Astrocyte (in vitro differentiated cells and primary cell): ENCODE data around the gene PAM. TPM values are rescaled to one million over a fixed set of nuclear protein-coding genes. Genes with fewer than 3 reads are reported as not detected.

Experiments
- DNase-seq: peaks from one replicate; pipeline ENCODE4 v3.0.0-alpha.2; 2010; ENCODE audit warnings: low read depth
- FAIRE-seq: peaks from 2 replicates; lab custom pipeline; 2011; peaks lifted over from hg19 to GRCh38; lab: Jason Lieb, UNC
- H2AFZ ChIP-seq: 2 replicates; pipeline ENCODE4 v1.6.0; 2012; ENCODE audit warnings: low read depth, low read length, inconsistent platforms
- H3K27ac ChIP-seq: 2 replicates; pipeline ENCODE4 v1.5.1; 2011; ENCODE audit warnings: low read depth, low read length, inconsistent platforms
- H3K27me3 ChIP-seq: 2 replicates; pipeline ENCODE4 v1.6.0; 2011; ENCODE audit warnings: low read length, inconsistent platforms; ENCODE audit not compliant: insufficient read depth
- H3K36me3 ChIP-seq: 2 replicates; pipeline ENCODE4 v1.5.1; 2011; ENCODE audit warnings: low read length, inconsistent platforms; ENCODE audit not compliant: insufficient read depth
- H3K4me1 ChIP-seq: 2 replicates; pipeline ENCODE4 v1.5.1; 2011; ENCODE audit warnings: low read length, inconsistent platforms; ENCODE audit not compliant: insufficient read depth
- H3K4me2 ChIP-seq: 2 replicates; pipeline ENCODE4 v1.6.0; 2012; ENCODE audit warnings: low read length, inconsistent platforms
- H3K4me3 ChIP-seq: 2 replicates; pipeline ENCODE4 v1.5.1; 2011; ENCODE audit warnings: low read depth, mild to moderate bottlenecking, low read length, inconsistent platforms; ENCODE audit not compliant: insufficient read depth
- H3K79me2 ChIP-seq: 2 replicates; pipeline ENCODE4 v1.6.0; 2012; ENCODE audit warnings: mild to moderate bottlenecking, low read length, inconsistent platforms; ENCODE audit not compliant: insufficient read depth
- H3K9ac ChIP-seq: 2 replicates; pipeline ENCODE4 v1.6.0; 2012; ENCODE audit warnings: mild to moderate bottlenecking, low read length, inconsistent platforms
- H3K9me3 ChIP-seq: 2 replicates; pipeline ENCODE4 v1.5.1; 2012; ENCODE audit warnings: low read depth, mild to moderate bottlenecking, low read length, inconsistent platforms; ENCODE audit not compliant: insufficient read depth
- H4K20me1 ChIP-seq: 2 replicates; pipeline ENCODE4 v1.6.0; 2012; ENCODE audit warnings: low read length, inconsistent platforms; ENCODE audit not compliant: insufficient read depth
- H3K27ac Mint-ChIP-seq: one replicate; pipeline ENCODE4 v1.8.0; 2021; ENCODE audit warnings: mild to moderate bottlenecking, mixed read lengths; ENCODE audit not compliant: unreplicated experiment
- H3K27me3 Mint-ChIP-seq: one replicate; pipeline ENCODE4 v1.8.0; 2021; ENCODE audit warnings: low read depth, mixed read lengths; ENCODE audit not compliant: unreplicated experiment
- H3K36me3 Mint-ChIP-seq: one replicate; pipeline ENCODE4 v1.8.0; 2021; ENCODE audit warnings: low read depth, mixed read lengths; ENCODE audit not compliant: unreplicated experiment
- H3K4me1 Mint-ChIP-seq: one replicate; pipeline ENCODE4 v1.8.0; 2021; ENCODE audit warnings: low read depth, mixed read lengths; ENCODE audit not compliant: unreplicated experiment
- H3K4me3 Mint-ChIP-seq: one replicate; pipeline ENCODE4 v1.8.0; 2021; ENCODE audit warnings: mild to moderate bottlenecking, moderate library complexity, mixed read lengths; ENCODE audit not compliant: unreplicated experiment
- H3K9me3 Mint-ChIP-seq: one replicate; pipeline ENCODE4 v1.8.0; 2021; ENCODE audit warnings: mild to moderate bottlenecking, mixed read lengths; ENCODE audit not compliant: unreplicated experiment
- EZH2 ChIP-seq: IDR thresholded peaks from 2 replicates; pipeline ENCODE4 v1.6.1; 2012; ENCODE audit warnings: mild to moderate bottlenecking, low read length, inconsistent platforms; ENCODE audit not compliant: insufficient read depth
- total RNA-seq: library from RNA; stranded (reverse); gene quantifications from 2 replicates; pipeline ENCODE4 v1.2.1, GENCODE V29; 2021
- TF ChIP-seq, protein P1 (sequence below): IDR thresholded peaks from 2 replicates; pipeline ENCODE4 v1.5.1; 2011; ENCODE audit warnings: low read depth, mild to moderate bottlenecking, inconsistent platforms, low read length, moderate library complexity; ENCODE audit not compliant: insufficient read depth

PAM gene
- total RNA-seq, 1 donor from 2014 or later = 301 TPM

DNA sequence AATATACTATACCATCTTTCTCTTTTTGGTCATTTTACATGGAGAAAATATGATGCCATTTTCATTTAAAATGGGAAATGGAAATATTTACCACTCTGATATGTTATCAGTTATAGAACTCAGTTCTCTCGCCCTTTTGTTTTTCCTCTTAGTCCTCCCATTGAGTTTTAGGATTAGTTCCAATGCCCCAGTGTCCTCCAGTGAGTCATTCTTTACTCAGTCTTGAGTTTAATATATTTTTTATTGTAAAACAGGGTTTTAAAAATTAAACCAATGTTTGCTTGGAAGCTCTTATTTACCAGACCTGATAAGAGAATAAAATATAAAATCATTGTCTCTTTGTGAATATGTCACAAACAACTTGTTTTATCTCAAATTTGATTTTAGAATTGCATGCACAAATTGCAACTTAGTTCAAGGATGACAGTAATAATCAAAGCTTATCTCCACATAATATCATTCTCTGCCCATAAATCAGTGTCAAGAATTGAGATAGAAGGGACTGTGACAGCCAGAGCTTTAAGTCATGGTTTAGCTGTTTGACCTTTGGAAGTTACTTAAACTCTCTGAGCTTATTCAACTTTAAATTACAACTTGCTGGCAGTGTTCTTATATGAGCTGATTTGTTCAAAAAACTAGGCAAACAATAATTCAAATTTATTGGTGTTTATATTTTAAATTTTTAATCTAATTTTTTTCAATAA lies 166.4 kb downstream of the PAM start:
- Mint-ChIP-seq H3K4me3 (no peak overlapping the region), H3K27me3 (no peaks in the 10 kb centered on the region), H3K36me3 (peaks cover 2% of the 10 kb centered on the region), H3K9me3 (no peaks in the 10 kb centered on the region), H3K27ac (no peak overlapping the region), H3K4me1 (peaks cover 3% of the 10 kb centered on the region)
- Histone ChIP-seq H3K27me3 (no peaks in the 10 kb centered on the region), H2AFZ (no peak overlapping the region), H3K4me1 (no peaks in the 10 kb centered on the region), H3K36me3 (peaks cover 4% of the 10 kb centered on the region), H3K9me3 (no peaks in the 10 kb centered on the region), H3K9ac (no peak overlapping the region), H3K27ac (no peak overlapping the region), H3K4me2 (no peak overlapping the region), H3K4me3 (no peak overlapping the region), H3K79me2 (no peaks in the 10 kb centered on the region), H4K20me1 (no peaks in the 10 kb centered on the region)
- DNase-seq (no peak), FAIRE-seq (no peak)
- TF ChIP-seq, protein P1, sequence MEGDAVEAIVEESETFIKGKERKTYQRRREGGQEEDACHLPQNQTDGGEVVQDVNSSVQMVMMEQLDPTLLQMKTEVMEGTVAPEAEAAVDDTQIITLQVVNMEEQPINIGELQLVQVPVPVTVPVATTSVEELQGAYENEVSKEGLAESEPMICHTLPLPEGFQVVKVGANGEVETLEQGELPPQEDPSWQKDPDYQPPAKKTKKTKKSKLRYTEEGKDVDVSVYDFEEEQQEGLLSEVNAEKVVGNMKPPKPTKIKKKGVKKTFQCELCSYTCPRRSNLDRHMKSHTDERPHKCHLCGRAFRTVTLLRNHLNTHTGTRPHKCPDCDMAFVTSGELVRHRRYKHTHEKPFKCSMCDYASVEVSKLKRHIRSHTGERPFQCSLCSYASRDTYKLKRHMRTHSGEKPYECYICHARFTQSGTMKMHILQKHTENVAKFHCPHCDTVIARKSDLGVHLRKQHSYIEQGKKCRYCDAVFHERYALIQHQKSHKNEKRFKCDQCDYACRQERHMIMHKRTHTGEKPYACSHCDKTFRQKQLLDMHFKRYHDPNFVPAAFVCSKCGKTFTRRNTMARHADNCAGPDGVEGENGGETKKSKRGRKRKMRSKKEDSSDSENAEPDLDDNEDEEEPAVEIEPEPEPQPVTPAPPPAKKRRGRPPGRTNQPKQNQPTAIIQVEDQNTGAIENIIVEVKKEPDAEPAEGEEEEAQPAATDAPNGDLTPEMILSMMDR = no peak
- TF ChIP-seq EZH2 = no peak

DNA sequence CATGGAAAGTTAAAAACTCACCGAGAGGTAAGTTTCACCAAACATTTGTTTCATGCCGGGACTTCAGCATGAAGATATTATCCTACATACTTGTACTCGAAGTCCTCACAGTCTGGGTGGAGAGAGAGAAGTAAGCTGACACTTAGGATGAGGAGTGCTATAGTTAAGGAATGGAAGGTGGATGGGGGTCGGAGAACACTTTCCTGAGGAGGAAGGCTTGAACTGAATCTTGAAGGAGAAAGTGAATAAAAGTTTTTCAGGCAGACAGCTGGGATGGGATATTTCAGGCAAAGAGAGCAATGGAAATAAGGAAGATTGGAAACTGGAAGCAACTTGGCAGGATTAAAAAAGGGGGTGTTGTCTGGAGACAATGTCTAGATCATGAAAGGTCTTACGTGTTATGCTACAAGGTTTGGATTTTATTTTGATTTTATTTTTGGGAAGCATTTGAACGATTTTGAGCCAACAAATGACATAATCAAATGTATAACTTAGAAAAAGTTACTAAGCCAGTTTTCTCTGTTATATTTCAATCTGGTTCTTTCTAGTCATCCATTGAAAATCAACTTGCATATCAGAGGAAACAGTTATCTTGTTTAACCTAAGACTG lies 167.1 kb downstream of the PAM start:
- Mint-ChIP-seq H3K4me3 (no peak overlapping the region), H3K9me3 (no peaks in the 10 kb centered on the region), H3K4me1 (peaks cover under 1% of the 10 kb centered on the region), H3K36me3 (peaks cover 7% of the 10 kb centered on the region), H3K27ac (no peak overlapping the region), H3K27me3 (no peaks in the 10 kb centered on the region)
- Histone ChIP-seq H3K9ac (no peak overlapping the region), H3K36me3 (peaks cover 6% of the 10 kb centered on the region), H4K20me1 (no peaks in the 10 kb centered on the region), H3K4me3 (no peak overlapping the region), H3K27ac (no peak overlapping the region), H3K27me3 (no peaks in the 10 kb centered on the region), H2AFZ (no peak overlapping the region), H3K4me2 (no peak overlapping the region), H3K9me3 (no peaks in the 10 kb centered on the region), H3K4me1 (no peaks in the 10 kb centered on the region), H3K79me2 (no peaks in the 10 kb centered on the region)
- no peak for TF ChIP-seq EZH2
- TF ChIP-seq, protein P1 = no peak
- FAIRE-seq (peak; percentile 23), DNase-seq (no peak)
